ENCODE data around the gene NFIB.

NFIB gene

GRCh38 chr9:14272927-14273528 lies 40.9 kb downstream of the NFIB start:
- no peak for DNase-seq

- peak; percentile 23 for DNase-seq
Measured at GRCh38 chr9:14271093-14271673, 42.8 kb downstream of the NFIB start.

DNA sequence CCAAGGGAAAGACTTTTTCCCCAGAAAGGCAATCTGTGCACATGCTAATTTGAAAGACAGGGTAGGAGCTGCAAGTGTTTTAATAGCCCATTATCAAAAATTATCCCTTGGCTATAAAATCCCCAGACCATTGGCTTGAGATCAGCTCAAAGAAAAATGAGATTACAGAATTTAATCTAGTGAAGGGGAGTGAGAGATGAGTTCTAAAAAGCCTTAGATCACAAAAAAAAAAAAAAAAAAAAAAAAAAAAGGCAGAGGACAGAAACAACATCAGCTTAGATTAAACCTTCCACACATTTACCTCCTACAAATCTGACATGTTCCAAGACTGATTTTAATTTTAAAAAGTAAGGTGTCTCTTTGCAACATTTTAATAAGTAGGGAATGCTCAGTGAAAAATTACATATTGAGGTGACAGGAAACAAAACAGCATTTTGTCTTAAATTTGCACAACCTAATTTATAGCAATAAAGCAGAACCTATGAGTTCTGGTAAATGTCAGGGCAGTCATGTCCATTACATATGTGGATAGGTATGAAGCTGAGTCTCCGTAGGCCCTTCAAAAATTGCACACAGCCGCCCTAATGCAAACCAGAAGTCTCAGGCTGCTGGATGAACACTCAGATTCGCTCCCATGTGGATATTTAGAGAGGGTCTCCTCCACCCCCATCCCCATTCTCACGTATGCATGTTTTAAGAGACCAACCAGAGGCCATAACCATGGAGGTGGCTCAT lies 43.4 kb downstream of the NFIB start:
- no peak for DNase-seq

DNA sequence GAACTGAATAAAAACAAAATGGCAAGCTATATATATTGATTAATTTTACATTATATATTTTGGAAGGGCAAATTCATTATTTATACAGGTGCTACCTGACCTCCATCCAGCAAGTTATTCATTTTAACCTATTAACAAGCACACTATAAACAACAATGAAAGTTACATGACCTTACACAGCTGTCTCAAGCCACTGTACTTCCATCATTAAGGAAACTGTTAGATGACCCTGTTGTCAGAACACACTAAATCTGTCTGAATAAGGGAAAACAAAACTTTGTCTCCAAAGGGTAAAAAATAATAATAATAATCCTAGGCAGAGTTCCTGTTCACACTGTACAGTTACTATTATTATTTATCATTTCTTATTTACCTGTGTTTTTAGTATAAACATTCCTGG lies 44.0 kb downstream of the NFIB start:
- DNase-seq, result no peak

- DNase-seq, result no peak
Measured at GRCh38 chr9:14263707-14264483, 50.0 kb downstream of the NFIB start.

DNA sequence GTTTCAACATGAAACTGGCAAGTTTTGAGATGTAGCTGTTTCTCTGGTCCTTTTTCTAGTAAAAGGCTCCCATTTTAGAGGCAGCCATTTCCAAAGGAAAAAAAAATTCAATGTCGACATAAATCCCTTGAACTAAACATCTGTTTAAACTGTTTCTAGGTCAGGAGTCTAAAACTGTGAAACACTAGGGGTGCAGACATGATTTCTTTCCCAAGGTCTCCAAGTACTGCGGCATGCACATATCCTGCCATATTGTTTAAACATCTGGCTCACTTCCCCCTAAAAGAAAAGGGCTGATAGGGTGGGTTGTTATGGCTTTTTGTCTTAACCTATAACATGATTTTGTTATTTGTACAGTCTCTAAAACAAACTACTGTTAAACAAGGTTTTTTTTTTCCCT lies 51.1 kb downstream of the NFIB start:
- no peak for DNase-seq

GRCh38 chr9:14261616-14262015 lies 52.3 kb downstream of the NFIB start:
- DNase-seq, result no peak

GRCh38 chr9:14260101-14260500 lies 53.8 kb downstream of the NFIB start:
- DNase-seq, result no peak

GRCh38 chr9:14258660-14259239 lies 55.2 kb downstream of the NFIB start:
- DNase-seq, result no peak

DNA sequence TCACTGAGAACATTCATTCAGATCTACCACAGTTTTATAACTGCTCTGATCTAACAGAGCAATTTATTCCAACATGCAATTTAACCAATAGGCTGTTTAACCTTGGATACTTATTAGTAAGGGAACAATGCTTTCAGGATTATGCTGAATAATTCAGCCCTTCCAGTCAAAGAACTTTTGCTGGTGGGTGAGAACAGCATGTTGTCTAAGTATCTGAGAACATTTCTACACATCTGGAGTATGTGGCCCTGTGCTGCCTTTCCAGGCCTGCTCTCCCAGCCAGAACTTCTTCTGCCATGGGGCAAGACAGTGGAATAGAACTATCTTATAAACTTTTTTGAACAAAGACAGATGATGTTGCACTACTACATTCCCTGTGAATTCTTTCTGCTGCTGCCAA lies 55.8 kb downstream of the NFIB start:
- DNase-seq, result no peak

DNA sequence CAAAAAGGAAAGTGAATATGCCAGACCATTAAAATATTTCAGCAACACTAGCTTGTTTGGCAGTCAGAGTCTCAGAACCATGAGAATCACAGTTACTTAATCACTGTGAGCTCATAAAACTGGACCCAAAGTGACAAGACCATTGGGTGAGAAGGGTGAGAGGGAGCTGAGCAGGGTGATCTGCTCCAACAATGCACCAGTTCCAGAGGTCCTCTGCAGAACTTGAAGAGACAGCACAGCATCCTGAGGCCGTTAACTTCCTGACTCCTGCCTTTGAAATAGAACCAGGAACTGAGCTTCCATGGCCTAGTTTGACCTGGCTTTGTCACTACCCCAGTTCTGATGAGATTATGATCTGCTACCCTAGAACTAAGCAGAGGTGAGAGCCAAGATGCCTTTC lies 57.4 kb downstream of the NFIB start:
- DNase-seq, result no peak

DNA sequence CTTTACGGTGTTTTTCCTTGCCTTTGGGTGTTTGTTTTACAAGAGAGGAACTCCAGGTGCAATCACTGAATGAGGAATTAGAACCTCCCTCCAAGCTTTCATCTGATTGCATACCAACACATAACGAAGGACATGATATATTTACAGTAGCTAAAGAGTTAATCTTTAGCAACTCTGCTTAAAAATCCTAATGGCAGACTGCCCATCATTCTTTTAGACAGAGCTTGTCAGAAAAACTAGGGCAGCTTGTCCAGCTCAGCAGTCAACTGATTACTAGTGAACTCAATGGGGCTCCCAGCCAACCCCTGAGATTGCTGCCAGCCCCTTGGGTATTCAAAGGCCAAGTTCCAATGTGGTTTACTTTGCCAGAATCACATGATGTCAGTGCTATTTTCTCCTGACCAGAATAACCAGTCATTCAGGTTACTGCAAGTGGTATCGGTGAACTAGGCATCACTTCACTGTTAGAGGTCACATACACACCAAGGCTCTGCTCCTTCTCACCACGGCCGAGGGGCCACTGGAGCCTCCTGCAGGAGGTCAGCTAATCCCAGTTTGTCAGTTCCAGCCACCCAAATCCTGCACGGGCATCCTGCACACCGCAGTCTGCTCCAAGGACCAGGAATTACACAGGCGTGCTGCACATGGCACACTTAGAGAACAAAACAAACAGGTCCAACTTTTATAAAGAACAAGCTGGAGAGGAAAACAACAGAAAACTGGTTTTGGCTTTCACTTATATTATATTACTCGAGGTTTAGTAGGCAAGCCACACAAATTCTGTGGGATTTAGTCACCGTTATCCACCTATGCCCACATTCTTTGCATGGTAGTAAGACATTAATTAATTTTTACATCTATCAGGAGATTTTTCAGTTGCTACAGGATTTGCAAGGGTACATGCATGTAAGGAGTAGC lies 62.5 kb downstream of the NFIB start:
- DNase-seq, result peak; percentile 29

DNA sequence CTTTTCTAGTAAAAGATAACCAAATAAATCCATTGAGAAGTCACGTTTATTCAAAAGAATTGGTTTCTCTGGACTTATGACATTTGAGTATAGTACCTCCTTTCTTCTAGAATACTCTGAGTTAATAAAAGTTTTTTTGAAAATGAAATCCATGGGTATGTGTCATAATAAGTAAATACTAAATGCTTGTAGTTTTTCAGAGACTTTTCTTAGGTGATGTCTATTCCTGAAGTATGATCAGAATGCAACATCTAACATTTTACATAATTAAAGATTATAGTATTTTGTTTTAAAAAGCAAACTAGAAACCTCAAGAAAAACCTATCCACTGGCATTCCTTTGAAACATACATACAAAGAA lies 63.2 kb downstream of the NFIB start:
- DNase-seq, result no peak

DNA sequence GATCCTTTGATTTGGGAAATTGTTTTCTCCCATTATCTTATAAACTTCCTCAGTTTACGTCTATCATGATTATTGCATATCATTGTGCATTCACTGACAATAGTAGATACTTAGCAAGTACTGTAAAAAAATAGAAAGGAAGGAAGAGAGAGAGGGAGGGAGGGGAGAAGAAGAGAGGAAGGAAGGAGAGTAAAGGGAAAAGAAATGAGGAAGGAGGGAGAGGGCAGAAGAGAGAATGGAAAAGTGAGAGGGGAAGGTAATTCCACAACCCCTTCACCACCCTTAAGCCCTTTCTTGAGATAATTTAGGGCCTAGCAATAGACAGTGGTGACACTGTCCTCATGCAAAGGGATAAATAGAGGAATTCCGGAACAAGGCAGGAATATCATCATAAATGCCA lies 64.4 kb downstream of the NFIB start:
- no peak for DNase-seq

- no peak for DNase-seq
Measured at GRCh38 chr9:14248149-14248548, 65.8 kb downstream of the NFIB start.

DNA sequence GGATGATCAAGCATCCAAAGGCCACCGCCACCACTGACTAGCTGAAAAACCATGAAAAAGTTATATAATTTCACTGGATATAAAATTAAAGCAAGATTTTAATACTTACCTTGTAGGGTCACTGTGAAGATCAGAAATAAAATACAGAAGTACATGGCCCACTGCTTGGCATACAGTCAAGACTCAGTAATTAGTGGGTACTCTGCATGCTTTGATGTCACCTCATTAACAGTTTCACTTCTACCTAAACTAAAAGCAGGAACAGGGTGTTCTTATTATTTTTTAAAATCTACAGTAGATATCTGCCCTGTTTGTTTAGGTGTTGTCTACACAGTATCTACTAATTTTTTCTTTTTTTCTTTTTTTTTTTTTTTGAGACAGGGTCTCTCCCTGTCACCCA lies 66.4 kb downstream of the NFIB start:
- DNase-seq, result no peak

DNA sequence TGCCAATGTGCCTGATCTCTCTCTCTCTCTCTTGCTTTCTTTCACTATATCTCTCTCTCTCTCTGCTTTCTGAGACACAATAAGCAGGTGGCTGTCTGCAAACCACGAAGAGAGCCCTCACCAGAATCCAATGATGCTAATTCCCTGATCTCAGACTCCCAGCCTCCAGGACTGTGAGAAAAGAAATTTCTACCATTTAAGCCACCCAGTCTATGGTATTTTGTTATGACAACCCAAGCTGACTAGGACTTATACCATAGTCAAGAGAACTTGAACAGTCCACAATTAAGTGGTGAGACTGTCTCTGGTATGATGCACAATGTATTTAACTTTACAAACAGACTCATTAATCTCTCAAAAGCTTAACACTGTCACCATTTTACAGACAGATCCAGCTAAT lies 67.0 kb downstream of the NFIB start:
- no peak for DNase-seq

DNA sequence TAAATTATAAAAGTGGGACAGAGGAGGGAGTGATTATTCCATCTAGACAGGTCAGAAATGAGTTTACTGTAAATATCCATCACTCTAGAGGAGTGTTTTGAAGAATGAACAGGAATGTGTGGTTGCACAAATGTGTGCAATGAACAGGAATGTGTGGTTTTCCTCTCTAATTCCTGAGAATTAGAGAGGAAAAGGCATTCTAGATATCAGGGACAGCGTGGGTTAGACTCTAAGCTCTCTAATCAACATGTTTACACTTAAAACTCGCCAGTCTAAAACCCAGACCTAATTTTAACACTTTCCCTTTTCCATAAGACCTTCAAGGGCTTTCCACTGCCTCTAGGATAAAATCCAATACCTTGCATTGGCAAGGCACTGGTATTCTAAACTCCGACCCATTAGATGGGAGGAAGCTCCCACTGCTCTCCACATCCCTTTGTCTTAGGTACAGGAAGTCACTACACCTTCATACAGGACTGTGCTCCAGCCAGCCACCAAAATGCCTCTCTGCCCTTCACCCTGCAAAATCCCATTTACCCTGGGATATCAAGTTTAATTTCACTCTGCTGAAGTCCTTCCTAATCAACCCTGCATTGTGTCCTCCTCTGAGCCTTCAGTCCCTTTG lies 67.9 kb downstream of the NFIB start:
- no peak for DNase-seq

DNA sequence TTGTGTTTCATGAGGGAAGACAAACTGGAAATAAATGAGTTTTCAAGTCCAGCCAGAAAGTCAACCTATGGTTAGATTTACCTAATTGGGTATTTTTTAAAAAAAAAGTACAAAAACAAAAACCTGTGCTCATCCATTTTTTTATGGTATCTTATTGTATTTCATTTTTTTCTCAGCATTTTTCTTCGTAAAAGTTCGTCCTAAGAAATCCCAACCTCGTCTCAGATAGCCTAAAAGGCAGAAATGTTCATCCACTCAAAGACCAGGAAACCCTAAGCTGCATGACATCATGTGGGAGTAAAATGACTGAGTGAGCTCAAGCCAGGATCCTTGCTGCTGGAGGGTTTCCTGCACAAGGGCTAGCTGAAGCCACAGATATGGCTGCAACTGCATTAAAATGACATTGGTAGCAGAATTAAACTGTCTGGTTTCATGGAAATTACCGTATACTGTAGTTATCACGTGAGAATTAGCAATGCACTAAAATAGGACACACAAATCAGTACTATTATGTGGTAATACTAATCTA lies 70.4 kb downstream of the NFIB start:
- DNase-seq, result no peak

- no peak for DNase-seq
Measured at GRCh38 chr9:14242150-14242805, 71.7 kb downstream of the NFIB start.

GRCh38 chr9:14240537-14240936 lies 73.4 kb downstream of the NFIB start:
- DNase-seq, result no peak

All from retina (tissue), 1 donor.